Stomach (tissue), 9 donors: Measurements from ENCODE around the gene RNF182. TPM values are rescaled to one million over a fixed set of nuclear protein-coding genes. Genes with fewer than 3 reads are reported as not detected.

ENCODE experiments used
- DNase-seq, 2 donors: peaks; one replicate each; pipeline versions ENCODE4 v3.0.0 to v3.0.0-alpha.2; 2013 to 2019
- H3K27ac ChIP-seq, 5 donors: fragments of 200-600 bp in 4 of 5; sonication (generic) in 4 of 5; one replicate each; pipeline ENCODE4 v1.5.1; 2013 to 2019; ENCODE audit warnings: mild to moderate bottlenecking in 1 of 5, moderate library complexity in 1 of 5
- H3K27me3 ChIP-seq, 3 donors: fragments of 200-600 bp; sonication (generic); one replicate each; pipeline ENCODE4 v1.5.1; 2017 to 2019; ENCODE audit warnings: mixed run types in 1 of 3
- H3K36me3 ChIP-seq, 4 donors: fragments of 200-600 bp; sonication (generic); 1 replicate in 3 of 4; 2 replicates in 1 of 4; pipeline ENCODE4 v1.5.1; 2016 to 2019
- H3K4me1 ChIP-seq, 4 donors: fragments of 200-600 bp; sonication (generic); one replicate each; pipeline ENCODE4 v1.5.1; 2016 to 2019
- H3K4me3 ChIP-seq, 4 donors: fragments of 200-600 bp; sonication (generic) in 3 of 4; one replicate each; pipeline ENCODE4 v1.5.1; 2016 to 2019; ENCODE audit warnings: mild to moderate bottlenecking in 1 of 4
- H3K9me3 ChIP-seq, 4 donors: fragments of 200-600 bp; sonication (generic); one replicate each; pipeline ENCODE4 v1.5.1; 2016 to 2019
- CTCF ChIP-seq, 7 experiments: fragments of 450-650 bp in 4 of 7; fragments of 200-600 bp in 3 of 7; sonication (generic) in 3 of 7; IDR thresholded peaks; one replicate each; pipeline ENCODE4 v1.5.1; 2016 to 2019; ENCODE audit warnings: antibody characterized with exemption in 7 of 7, control low read depth in 2 of 7, mild to moderate bottlenecking in 1 of 7
- EP300 ChIP-seq: sonication (generic); formaldehyde crosslinking; IDR thresholded peaks from one replicate; pipeline ENCODE4 v1.6.1; 2017; ENCODE audit warnings: antibody characterized with exemption
- POLR2A ChIP-seq, 4 donors: fragments of 450-650 bp; IDR thresholded peaks; one replicate each; pipeline ENCODE4 v1.6.1; 2016; ENCODE audit warnings: antibody characterized with exemption in 4 of 4, control low read depth in 2 of 4, mild to moderate bottlenecking in 1 of 4, moderate library complexity in 1 of 4
- POLR2AphosphoS5 ChIP-seq, 3 donors: sonication (generic); formaldehyde crosslinking; IDR thresholded peaks; one replicate each; pipeline ENCODE4 v1.6.1; 2016; ENCODE audit warnings: antibody characterized with exemption in 3 of 3
- WGBS, 5 donors: extraction: QIAGEN DNeasy Blood & Tissue Kit in 3 of 5; methylation state at CpG; one replicate each; pipeline versions ENCODE4 v1.1.5 to v1.1.7; 2013 to 2018; 5-methylcytosine and 5-hydroxymethylcytosine counted together
- intact Hi-C: fragments of 100-400 bp; cut with DNase I; formaldehyde crosslinking; loops from one replicate; pipeline ENCODE4 v1.15.1; 2023; ENCODE audit warnings: low total_unique reads
- polyA plus RNA-seq, 3 donors: library from polyadenylated mRNA; stranded (reverse); fragments of 200-250 nt; gene quantifications; one replicate each; pipeline ENCODE4 v1.2.3, GENCODE V29; 2013
- total RNA-seq, 5 donors: library from RNA; depleted of rRNA; stranded (reverse); fragments of >200 nt; gene quantifications; one replicate each; pipeline versions ENCODE4 v1.1.0 to v1.2.3, GENCODE V29; 2014 to 2016
- donor health status: healthy with polysubstance abuse.
- donor health status: Bipolar disorder and iron deficiency.
- donor health status: healthy.

Gene RNF182
- total and polyA plus RNA-seq, 8 donors, result 0.10 to 0.18 TPM; not detected in 6

- no peak overlapping the region for H3K4me3 ChIP-seq
- H3K27me3 ChIP-seq, result peaks cover 0 to 19% (median 7%) of the 10 kb centered on the region in 3 donors
- TF ChIP-seq EP300 (no peak), POLR2AphosphoS5 (IDR thresholded peaks at IDR 0.05) (no peak), POLR2A (IDR thresholded peaks at IDR 0.05) (no peak), CTCF (IDR thresholded peaks at IDR 0.05) (no peak)
- H3K27ac ChIP-seq, result no peak overlapping the region
- H3K36me3 ChIP-seq, result no peaks in the 10 kb centered on the region
- H3K9me3 ChIP-seq, result no peaks in the 10 kb centered on the region
- 72 to 87% (median 79%) methylated on average over 3 of the region's 3 CpGs for WGBS, 5 donors
- intact Hi-C loops, result no loop called here
- no peak for DNase-seq
- H3K4me1 ChIP-seq, result no peaks in the 10 kb centered on the region
Observed at GRCh38 chr6:13990796-13991195, 66.0 kb downstream of the RNF182 start.

- intact Hi-C loops, result no loop called here
- no peak overlapping the region for H3K27ac ChIP-seq
- no peaks in the 10 kb centered on the region for H3K4me1 ChIP-seq
- no peaks in the 10 kb centered on the region for H3K9me3 ChIP-seq
- no peak for DNase-seq
- no peaks in the 10 kb centered on the region for H3K36me3 ChIP-seq
- peaks cover 0 to 22% (median 7%) of the 10 kb centered on the region in 3 donors for H3K27me3 ChIP-seq
- whole genome bisulfite sequencing, 5 donors, result 90 to 96% (median 93%) methylated on average over 6 of the region's 6 CpGs
- no peak for TF ChIP-seq CTCF (IDR thresholded peaks at IDR 0.05)
- no peak for TF ChIP-seq EP300
- TF ChIP-seq POLR2A (IDR thresholded peaks at IDR 0.05), result no peak
- no peak for TF ChIP-seq POLR2AphosphoS5 (IDR thresholded peaks at IDR 0.05)
- no peak overlapping the region for H3K4me3 ChIP-seq
Observed at GRCh38 chr6:13991393-13991792, 66.6 kb downstream of the RNF182 start.

- intact Hi-C loops, result no loop called here
- no peak for DNase-seq
- TF ChIP-seq EP300 (no peak), POLR2AphosphoS5 (IDR thresholded peaks at IDR 0.05) (no peak), CTCF (IDR thresholded peaks at IDR 0.05) (no peak), POLR2A (IDR thresholded peaks at IDR 0.05) (no peak)
- Histone ChIP-seq H3K4me1 (no peaks in the 10 kb centered on the region), H3K9me3 (no peaks in the 10 kb centered on the region), H3K27me3 (peaks cover 0 to 26% (median 5%) of the 10 kb centered on the region in 3 donors), H3K36me3 (no peaks in the 10 kb centered on the region), H3K4me3 (no peak overlapping the region), H3K27ac (no peak overlapping the region)
- WGBS, 5 donors, result 74 to 88% (median 84%) methylated on average over 5 of the region's 5 CpGs
Observed at GRCh38 chr6:13992417-13993055, 67.8 kb downstream of the RNF182 start.

- H3K4me3 ChIP-seq, result no peak overlapping the region
- intact Hi-C loops, result no loop called here
- 43 to 66% (median 52%) methylated on average over 2 of the region's 2 CpGs for WGBS, 5 donors
- DNase-seq, result no peak
- no peaks in the 10 kb centered on the region for H3K36me3 ChIP-seq
- peaks cover 0 to 24% (median 2%) of the 10 kb centered on the region in 3 donors for H3K27me3 ChIP-seq
- no peak overlapping the region for H3K27ac ChIP-seq
- H3K9me3 ChIP-seq, result no peaks in the 10 kb centered on the region
- H3K4me1 ChIP-seq, result no peaks in the 10 kb centered on the region
- TF ChIP-seq POLR2A (IDR thresholded peaks at IDR 0.05), result no peak
- TF ChIP-seq CTCF (IDR thresholded peaks at IDR 0.05), result no peak
- TF ChIP-seq EP300, result no peak
Observed at GRCh38 chr6:13993416-13993815, 68.7 kb downstream of the RNF182 start.
